AG04450 (cell line): ENCODE data around the gene NFIA. TPM values are rescaled to one million over a fixed set of nuclear protein-coding genes. Genes with fewer than 3 reads are reported as not detected.

ENCODE experiments used
- CTCF ChIA-PET: fragments of 300-600, 350-600 bp; formaldehyde crosslinking; extraction: SDS; loops from one replicate; lab custom pipeline; 2022; ENCODE audit warnings: antibody characterized with exemption, inconsistent platforms; lab: Charles Lee
- POLR2A ChIA-PET: fragments of 350-600 bp; formaldehyde crosslinking; extraction: SDS; loops from one replicate; lab custom pipeline; 2021; ENCODE audit warnings: antibody characterized with exemption, inconsistent platforms; lab: Yijun Ruan, JAX
- DNase-seq: peaks from one replicate; pipeline ENCODE4 v3.0.0-alpha.2; 2011; ENCODE audit warnings: low read depth, low spot score
- H3K27ac ChIP-seq: one replicate; pipeline ENCODE4 v1.5.1; 2012; ENCODE audit warnings: low read depth, low read length, control low read depth
- H3K27me3 ChIP-seq: one replicate; pipeline ENCODE4 v1.6.0; 2012; ENCODE audit warnings: low read length; ENCODE audit not compliant: control insufficient read depth, insufficient read depth
- H3K4me3 ChIP-seq: 2 replicates; pipeline ENCODE4 v1.5.1; 2011; ENCODE audit warnings: mild to moderate bottlenecking, low read depth, low read length, control low read depth
- H3K9me3 ChIP-seq: 2 replicates; pipeline ENCODE4 v1.5.1; 2012; ENCODE audit warnings: low read length; ENCODE audit not compliant: control insufficient read depth, insufficient read depth
- CTCF ChIP-seq: IDR thresholded peaks from 2 replicates; pipeline ENCODE4 v1.5.1; 2011; ENCODE audit warnings: low read depth, low read length, control low read depth, inconsistent platforms
- polyA minus RNA-seq: library from RNA; depleted of rRNA, polyadenylated mRNA; stranded (reverse); fragments of >200 nt; gene quantifications from 2 replicates; pipeline ENCODE4 v1.2.3, GENCODE V29; 2011; rRNA and poly(A)+ RNA removed
- polyA plus RNA-seq: library from polyadenylated mRNA; depleted of rRNA; stranded (reverse); fragments of >200 nt; gene quantifications from 2 replicates; pipeline ENCODE4 v1.2.3, GENCODE V29; 2011; rRNA removed

Gene NFIA
- polyA plus RNA-seq = 3.0 and 3.9 TPM in 2 replicates
- polyA minus RNA-seq = 9.6 and 11.6 TPM in 2 replicates

- Histone ChIP-seq H3K27me3 (no peaks in the 10 kb centered on the region), H3K27ac (no peak within 1 kb of the TSS), H3K4me3 (peak within 1 kb of the TSS; percentile 76), H3K9me3 (no peaks in the 10 kb centered on the region; the same call in 1 of the 2 replicates)
- DNase-seq = no peak
- ChIA-PET POLR2A (interaction anchor here (1.1 kb wide), 1 partner anchor 39 kb away, joined by 3 read pairs; no protein-coding TSS in a partner anchor), CTCF (interaction anchor here (0.6 to 2.7 kb wide), 2 partner anchors 33 to 84 kb away, joined by 3 to 19 read pairs; no protein-coding TSS in a partner anchor)
- no peak for TF ChIP-seq CTCF
Measured at GRCh38 chr1:61082311-61083012, at the start of gene NFIA. Gene NFIA (plus strand): TSS chr1:61082561.

- no peak for DNase-seq
- CTCF ChIA-PET = interaction anchor here (1.1 kb wide), 1 partner anchor 14 kb away, joined by 3 read pairs; no protein-coding TSS in a partner anchor
- Histone ChIP-seq H3K27ac (no peak overlapping the region), H3K4me3 (no peak overlapping the region), H3K27me3 (peaks cover 4% of the 10 kb centered on the region), H3K9me3 (no peaks in the 10 kb centered on the region)
- POLR2A ChIA-PET = no interaction called here
- no peak for TF ChIP-seq CTCF
Measured at GRCh38 chr1:61035880-61036279, 46.5 kb upstream of the NFIA start.

- Histone ChIP-seq H3K27me3 (peaks cover 25% of the 10 kb centered on the region), H3K27ac (no peak overlapping the region), H3K4me3 (peak overlapping the region; percentile 4; the same call in 1 of the 2 replicates), H3K9me3 (no peaks in the 10 kb centered on the region; the same call in 1 of the 2 replicates)
- no peak for TF ChIP-seq CTCF
- POLR2A ChIA-PET = interaction anchor here (1.2 kb wide), 1 partner anchor 40 kb away, joined by 3 read pairs; the partner anchor contains the start of gene NFIA
- CTCF ChIA-PET = interaction anchor here (0.7 to 4.1 kb wide), 19 partner anchors 8 to 1071 kb away, joined by 3 to 29 read pairs (median 7); no protein-coding TSS in a partner anchor
- DNase-seq = no peak
Measured at GRCh38 chr1:61042466-61043009, 39.8 kb upstream of the NFIA start.

DNA sequence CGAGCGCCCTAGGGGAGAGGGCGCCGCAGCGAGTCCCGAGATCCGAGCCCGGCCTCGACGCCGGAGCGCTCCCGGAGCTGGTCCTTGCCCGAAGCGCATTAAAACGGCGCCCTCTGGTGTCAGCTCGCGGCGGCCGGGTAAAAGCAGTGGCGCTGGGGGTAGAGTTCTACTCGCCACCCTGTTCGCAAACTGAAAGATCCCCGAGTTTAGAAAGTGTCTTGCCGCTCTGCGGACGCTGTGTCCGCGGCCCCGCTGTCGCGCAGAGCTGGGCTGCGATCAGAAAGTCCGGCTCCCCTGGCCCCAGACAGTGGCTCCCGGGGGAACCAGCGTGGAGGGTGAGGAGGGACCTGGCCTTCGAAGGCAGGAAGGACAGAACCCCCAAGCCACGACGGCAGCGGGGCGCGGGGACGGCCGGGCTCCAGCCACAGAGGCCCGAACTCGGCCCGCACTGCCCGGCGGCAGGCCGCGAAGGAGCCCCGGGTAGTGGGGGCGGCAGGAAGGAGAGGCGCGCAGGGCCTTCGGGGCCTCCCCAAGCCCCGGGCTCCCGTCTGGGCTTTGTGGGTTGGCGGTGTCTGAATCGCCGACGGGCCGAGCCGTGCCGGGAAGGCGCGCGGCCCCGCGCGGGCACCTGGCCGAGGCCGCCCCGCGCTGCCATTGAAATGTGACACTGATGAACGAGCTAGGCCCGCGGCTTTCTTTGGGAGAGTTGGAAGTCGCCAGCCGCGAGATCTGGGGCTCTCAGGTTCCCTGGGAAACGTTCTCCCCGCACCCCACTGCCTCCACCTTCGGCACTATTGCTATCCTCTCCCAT is 39.1 kb upstream of the NFIA start:
- Histone ChIP-seq H3K27ac (no peak overlapping the region), H3K27me3 (peaks cover 25% of the 10 kb centered on the region), H3K9me3 (no peaks in the 10 kb centered on the region; the same call in 1 of the 2 replicates), H3K4me3 (peak overlapping the region; percentile 47)
- TF ChIP-seq CTCF = peak; percentile 81
- ChIA-PET CTCF (interaction anchor here (0.5 to 4.1 kb wide), 26 partner anchors 7 to 1072 kb away, joined by 3 to 29 read pairs (median 4); no protein-coding TSS in a partner anchor), POLR2A (interaction anchor here (1.2 kb wide), 1 partner anchor 39 kb away, joined by 3 read pairs; the partner anchor contains the start of gene NFIA)
- DNase-seq = peak; percentile 23
